HepG2 (cell line): ENCODE results near the gene TMEM132D. TPM values are rescaled to one million over a fixed set of nuclear protein-coding genes. Genes with fewer than 3 reads are reported as not detected.

Experiments
- ATAC-seq: fragments of 200-7000 bp; cut with Tn5 transposase; 3 replicates; pipeline ENCODE4 v1.9.1; 2020; ENCODE audit warnings: mild to moderate bottlenecking, moderate library complexity
- BruUV-seq: library from RNA; stranded (reverse); fragments of 400-500 nt; replicated peaks from 2 replicates; lab custom pipeline; 2021; lab: Mats Ljungman, UMichigan
- CTCF ChIA-PET: fragments of 300-600 bp; formaldehyde crosslinking; extraction: SDS; loops from one replicate; lab custom pipeline; 2021; ENCODE audit warnings: low total read pairs, inconsistent platforms, low intra/inter-chr PET ratio; lab: Yijun Ruan, JAX
- POLR2A ChIA-PET: fragments of 350-600 bp; sonication (Branson Sonifier 250); formaldehyde crosslinking; loops from one replicate; lab custom pipeline; 2020; ENCODE audit warnings: antibody characterized with exemption, inconsistent platforms; lab: Yijun Ruan, JAX
- DNase-seq: peaks from one replicate; pipeline ENCODE4 v3.0.0-alpha.2; 2015; ENCODE audit warnings: low spot score
- FAIRE-seq: peaks from 3 replicates; lab custom pipeline; 2011; peaks lifted over from hg19 to GRCh38; lab: Jason Lieb, UNC
- H2AFZ ChIP-seq: one replicate; pipeline ENCODE4 v1.6.1; 2011; ENCODE audit warnings: low read length, inconsistent platforms
- H3K27ac ChIP-seq: fragments of 300-600 bp; 3 replicates; pipeline ENCODE4 v1.8.0; 2011; ENCODE audit warnings: mixed run types, mild to moderate bottlenecking, mixed read lengths, low read length, inconsistent platforms; ENCODE audit not compliant: insufficient read depth; ENCODE audit errors: extremely low read length
- H3K27me3 ChIP-seq, 2 experiments: fragments of 200-600 bp in 1 of 2; 2 replicates in 1 of 2; 3 replicates in 1 of 2; pipeline versions ENCODE4 v1.6.0 to v1.8.0; 2011; ENCODE audit warnings: low read length in 2 of 2, mild to moderate bottlenecking in 2 of 2, moderate library complexity in 2 of 2, inconsistent platforms in 1 of 2; ENCODE audit not compliant: insufficient read depth in 2 of 2, control insufficient read depth in 1 of 2
- H3K36me3 ChIP-seq, 2 experiments: fragments of 200-600 bp in 1 of 2; replicated peaks in 1 of 2; 2 replicates in 1 of 2; 3 replicates in 1 of 2; pipeline versions ENCODE4 v1.5.1 to v1.8.0; 2011; ENCODE audit warnings: low read length in 2 of 2, inconsistent platforms in 1 of 2; ENCODE audit not compliant: insufficient read depth in 2 of 2, control insufficient read depth in 1 of 2
- H3K4me1 ChIP-seq: 2 replicates; pipeline ENCODE4 v1.5.1; 2012; ENCODE audit warnings: low read length, inconsistent platforms; ENCODE audit not compliant: insufficient read depth
- H3K4me2 ChIP-seq: 2 replicates; pipeline ENCODE4 v1.6.0; 2011; ENCODE audit warnings: low read depth, low read length, inconsistent platforms
- H3K4me3 ChIP-seq, 3 experiments: fragments of 200-600 bp in 1 of 3; sonication (generic), shearing (Covaris generic) in 1 of 3; replicated peaks in 1 of 3; 2 replicates each; pipeline ENCODE4 v1.5.1; 2011 to 2016; ENCODE audit warnings: low read length in 3 of 3, inconsistent platforms in 2 of 3, low read depth in 2 of 3, mild to moderate bottlenecking in 2 of 3, control low read depth in 1 of 3, mixed read lengths in 1 of 3; ENCODE audit not compliant: insufficient read depth in 1 of 3
- H3K79me2 ChIP-seq: one replicate; pipeline ENCODE4 v1.6.1; 2011; ENCODE audit warnings: low read length, inconsistent platforms; ENCODE audit not compliant: insufficient read depth
- H3K9ac ChIP-seq: 2 replicates; pipeline ENCODE4 v1.6.0; 2011; ENCODE audit warnings: mild to moderate bottlenecking, low read depth, low read length, inconsistent platforms; ENCODE audit not compliant: insufficient read depth
- H3K9me3 ChIP-seq: 2 replicates; pipeline ENCODE4 v1.5.1; 2012; ENCODE audit warnings: mild to moderate bottlenecking, low read length
- H4K20me1 ChIP-seq: 2 replicates; pipeline ENCODE4 v1.6.0; 2011; ENCODE audit warnings: inconsistent platforms, mild to moderate bottlenecking, low read length, moderate library complexity; ENCODE audit not compliant: insufficient read depth
- ARNT2 ChIP-seq: sonication (generic); formaldehyde crosslinking; IDR thresholded peaks from 2 replicates; pipeline ENCODE4 v1.8.0; 2022; ENCODE audit warnings: mild to moderate bottlenecking, low read depth, missing genetic modification reagents, moderate library complexity
- ELK4 ChIP-seq: sonication (generic); formaldehyde crosslinking; IDR thresholded peaks from 2 replicates; pipeline ENCODE4 v1.9.0; 2021; ENCODE audit warnings: missing genetic modification reagents, borderline replicate concordance
- MTA3 ChIP-seq: sonication (generic); formaldehyde crosslinking; IDR thresholded peaks from 2 replicates; pipeline ENCODE4 v1.4.0; 2020; ENCODE audit warnings: missing genetic modification reagents
- RELA ChIP-seq: sonication (generic); formaldehyde crosslinking; IDR thresholded peaks from 2 replicates; pipeline ENCODE4 v1.4.0; 2020; ENCODE audit warnings: missing genetic modification reagents
- SMAD9 ChIP-seq: sonication (generic); formaldehyde crosslinking; IDR thresholded peaks from 2 replicates; pipeline ENCODE4 v1.5.1; 2020; ENCODE audit warnings: mild to moderate bottlenecking, missing genetic modification reagents
- SUZ12 ChIP-seq: fragments of 150-350 bp; IDR thresholded peaks from 2 replicates; pipeline ENCODE4 v1.6.1; 2014; ENCODE audit warnings: low read depth, low read length
- TAF1 ChIP-seq: sonication (generic); formaldehyde crosslinking; IDR thresholded peaks from 2 replicates; pipeline ENCODE4 v1.4.0; 2020; ENCODE audit warnings: missing genetic modification reagents
- ZNF180 ChIP-seq: sonication (generic); formaldehyde crosslinking; IDR thresholded peaks from 2 replicates; pipeline ENCODE4 v1.4.0; 2020; ENCODE audit warnings: low read depth, missing genetic modification reagents, borderline replicate concordance
- ZNF564 ChIP-seq: sonication (generic); formaldehyde crosslinking; IDR thresholded peaks from 2 replicates; pipeline ENCODE4 v1.8.1; 2023; ENCODE audit warnings: mild to moderate bottlenecking, missing genetic modification reagents
- ZNF629 ChIP-seq: sonication (generic); formaldehyde crosslinking; conservative IDR thresholded peaks from 2 replicates; pipeline ENCODE4 v1.5.0; 2020; ENCODE audit warnings: missing genetic modification reagents
- ZNF777 ChIP-seq: sonication (generic); formaldehyde crosslinking; IDR thresholded peaks from 2 replicates; pipeline ENCODE4 v1.4.0; 2020; ENCODE audit warnings: missing genetic modification reagents
- WGBS: methylation state at CpG from one replicate; pipeline ENCODE4 v1.1.6; 2017; ENCODE audit warnings: low lambda C conversion rate; 5-methylcytosine and 5-hydroxymethylcytosine counted together
- in situ Hi-C: cut with HindIII; loops from 2 replicates; pipeline ENCODE4 v1.10.0; 2017; ENCODE audit warnings: low pct_unique_long_range_greater_than_20kb; ENCODE audit not compliant: extremely low pct_ligation_motif_present
- intact Hi-C: fragments of 100-400 bp; cut with micrococcal nuclease; formaldehyde crosslinking; loops from one replicate; pipeline ENCODE4 v1.10.0; 2022; ENCODE audit not compliant: unreplicated experiment
- polyA plus RNA-seq, 8 experiments: library from polyadenylated mRNA; depleted of rRNA in 3 of 8; stranded (reverse) in 7 of 8; unstranded in 1 of 8; fragments of >200 nt; fragmentation: Illumina TruSeq in 4 of 8; extraction: Trizol in 4 of 8; gene quantifications; 2 replicates each; pipeline versions ENCODE4 v1.2.1 to v1.2.3, GENCODE V29; 2011 to 2016; ENCODE audit warnings: low read depth in 4 of 8, missing spikeins in 1 of 8, mixed read lengths in 1 of 8; ENCODE audit not compliant: insufficient read depth in 1 of 8
- total RNA-seq, 5 experiments: library from RNA; depleted of rRNA; stranded (reverse); fragments of >200 nt; fragmentation: Illumina TruSeq; extraction: Trizol; gene quantifications; 2 replicates each; pipeline ENCODE4 v1.2.3, GENCODE V29; 2016; ENCODE audit warnings: low read depth in 1 of 5

TMEM132D gene
- total and polyA plus RNA-seq, 2 of the 13 experiments (the other 11 are each of a cell fraction or from before 2014, with no cell fraction given), result not detected

DNA sequence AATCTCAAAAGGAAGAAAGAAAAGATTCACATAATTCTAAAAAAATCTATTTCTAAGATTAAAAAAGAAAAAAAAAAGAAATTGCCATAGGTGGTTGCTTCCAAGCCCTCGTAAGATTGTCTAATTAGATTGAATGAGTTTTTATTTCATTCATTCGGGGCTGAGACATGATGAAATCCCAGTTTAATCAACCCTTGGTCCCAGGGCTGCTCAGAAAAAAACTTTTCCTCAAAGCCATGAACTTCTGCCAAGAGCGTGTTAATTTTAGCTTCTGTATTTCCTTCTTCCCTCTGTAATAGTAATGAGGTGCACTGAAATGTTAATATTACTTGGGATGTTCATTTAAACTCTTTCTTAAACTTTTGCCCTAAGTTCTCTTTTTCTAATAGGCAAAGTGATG, 62.6 kb downstream of the TMEM132D start:
- no peak for FAIRE-seq
- Histone ChIP-seq H3K4me3 (no peak overlapping the region), H3K27ac (no peak overlapping the region)
- WGBS, result 3% methylated on average over 3 of the region's 3 CpGs
- intact Hi-C loops, result no loop called here
- TF ChIP-seq SMAD9 (CRISPR knock-in tag) (no peak), MTA3 (CRISPR knock-in tag) (no peak)
- TF ChIP-seq, all 625 proteins: peak for 0
- H3K27me3 ChIP-seq, result no peaks in the 10 kb centered on the region
- H3K79me2 ChIP-seq, result no peaks in the 10 kb centered on the region
- H2AFZ ChIP-seq, result no peak overlapping the region
- H4K20me1 ChIP-seq, result no peaks in the 10 kb centered on the region
- H3K9me3 ChIP-seq, result no peaks in the 10 kb centered on the region
- no peaks in the 10 kb centered on the region for H3K36me3 ChIP-seq
- BruUV-seq, result no TSS peak
- POLR2A ChIA-PET, result no interaction called here
- H3K4me1 ChIP-seq, result no peaks in the 10 kb centered on the region
- H3K9ac ChIP-seq, result no peak overlapping the region
- in situ Hi-C loops, result no loop called here
- no peak for ATAC-seq
- no peak for DNase-seq
- no peak overlapping the region for H3K4me2 ChIP-seq
- CTCF ChIA-PET, result no interaction called here

- no peaks in the 10 kb centered on the region for H3K9me3 ChIP-seq
- in situ Hi-C loops, result no loop called here
- BruUV-seq, result no TSS peak
- FAIRE-seq (no peak), ATAC-seq (no peak), DNase-seq (no peak)
- no peaks in the 10 kb centered on the region for H3K36me3 ChIP-seq
- CTCF ChIA-PET, result no interaction called here
- POLR2A ChIA-PET, result no interaction called here
- H3K4me1 ChIP-seq, result no peaks in the 10 kb centered on the region
- H4K20me1 ChIP-seq, result no peaks in the 10 kb centered on the region
- no peak overlapping the region for H3K4me2 ChIP-seq
- 48% methylated on average over 21 of the region's 21 CpGs for whole genome bisulfite sequencing
- H3K27ac ChIP-seq, result no peak overlapping the region
- TF ChIP-seq ZNF629 (CRISPR knock-in tag) (no peak), TAF1 (CRISPR knock-in tag) (no peak), ZNF777 (CRISPR knock-in tag) (no peak), ELK4 (CRISPR knock-in tag) (no peak), ZNF564 (CRISPR knock-in tag) (no peak), RELA (CRISPR knock-in tag) (no peak), SUZ12 (no peak), ARNT2 (no peak), ZNF180 (CRISPR knock-in tag) (no peak)
- no peaks in the 10 kb centered on the region for H3K27me3 ChIP-seq
- no peak overlapping the region for H3K4me3 ChIP-seq
- no peak overlapping the region for H3K9ac ChIP-seq
- no peak overlapping the region for H2AFZ ChIP-seq
- no peaks in the 10 kb centered on the region for H3K79me2 ChIP-seq
- intact Hi-C loops, result no loop called here
Measured at GRCh38 chr12:129840145-129840884, 63.5 kb downstream of the TMEM132D start.
